GM18508 (cell line): ENCODE results near the gene CRNN.

ENCODE experiments used
- ATAC-seq: cut with Tn5 transposase; IDR thresholded peaks from one replicate; pipeline ENCODE4 v1.9.1; 2021; ENCODE audit warnings: moderate number of reproducible peaks; ENCODE audit not compliant: insufficient read depth, unreplicated experiment

The CRNN gene

DNA sequence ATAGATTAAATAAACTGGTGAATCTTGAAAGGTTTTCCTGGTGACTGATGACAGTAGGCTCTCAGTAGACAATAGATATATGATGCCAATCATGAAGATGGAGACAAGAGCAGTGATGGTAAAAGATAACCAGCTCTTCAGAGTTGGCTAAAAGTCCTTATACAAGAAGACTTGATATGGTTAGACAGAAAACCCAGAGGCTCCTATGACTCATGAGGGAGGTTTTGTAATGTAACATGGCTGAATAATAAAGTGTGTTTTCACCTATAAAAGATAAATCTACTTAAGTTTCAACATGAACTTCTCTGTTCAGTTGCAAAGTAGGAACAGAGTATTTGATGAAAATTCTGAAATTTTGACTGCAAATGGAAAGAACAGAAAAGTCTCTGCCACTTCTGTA lies 12.7 kb upstream of the CRNN start:
- no peak for ATAC-seq

DNA sequence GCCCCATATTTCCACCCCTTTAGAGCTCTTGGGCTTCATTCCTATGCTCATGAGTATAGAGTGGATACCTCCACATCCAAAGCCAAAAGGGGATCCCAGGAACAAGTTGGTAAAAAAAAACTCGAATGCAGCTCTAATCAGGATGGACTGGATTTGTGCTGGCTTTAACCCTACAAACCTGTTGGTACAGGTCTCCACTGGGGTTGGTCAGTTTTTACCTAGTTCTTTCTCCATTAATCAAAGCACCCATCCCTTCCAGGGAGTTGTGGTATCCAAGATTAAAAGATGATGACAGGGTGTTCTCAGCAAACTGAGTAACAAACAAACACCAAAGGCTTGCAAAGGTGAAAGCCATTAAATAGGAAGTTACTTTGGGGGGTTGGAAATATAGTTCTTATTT lies 5.9 kb upstream of the CRNN start:
- ATAC-seq, result no peak

DNA sequence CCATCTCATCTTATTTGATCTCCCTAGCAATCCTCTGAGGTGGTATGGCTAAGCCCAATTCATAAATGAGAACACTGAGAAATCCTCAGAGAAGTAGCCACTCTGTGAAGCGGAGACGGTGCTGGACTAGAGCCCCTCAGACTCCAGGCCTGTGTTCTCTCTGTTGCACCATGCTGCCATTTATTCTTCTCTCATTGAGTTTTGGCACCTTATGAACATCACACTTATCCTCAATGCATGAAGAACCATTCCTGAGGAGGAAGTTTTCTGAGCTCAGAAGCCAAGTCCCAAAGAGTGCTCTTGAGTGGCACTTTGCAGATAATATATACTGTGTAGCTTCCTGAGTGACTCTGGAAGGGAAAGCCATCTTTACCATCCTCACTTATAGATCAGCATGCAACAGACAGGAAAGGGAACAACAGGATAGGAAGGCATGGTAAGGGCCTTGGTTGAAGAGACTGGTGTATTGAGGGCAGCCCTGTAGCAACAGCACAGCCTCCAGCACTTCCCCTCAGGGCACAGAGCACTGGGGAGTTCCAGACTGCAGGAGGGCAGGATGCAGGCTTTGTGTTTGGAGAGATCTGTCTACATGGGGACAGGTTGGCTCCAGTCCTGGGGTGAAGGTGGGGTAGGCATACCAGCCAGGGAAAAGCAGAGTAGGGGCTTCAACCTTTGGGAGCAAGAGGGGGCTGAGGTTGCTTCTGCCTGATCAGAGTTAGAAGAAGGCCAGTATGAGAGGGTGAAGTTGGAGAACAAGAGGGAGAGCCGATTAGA lies 1.6 kb upstream of the CRNN start:
- no peak for ATAC-seq

DNA sequence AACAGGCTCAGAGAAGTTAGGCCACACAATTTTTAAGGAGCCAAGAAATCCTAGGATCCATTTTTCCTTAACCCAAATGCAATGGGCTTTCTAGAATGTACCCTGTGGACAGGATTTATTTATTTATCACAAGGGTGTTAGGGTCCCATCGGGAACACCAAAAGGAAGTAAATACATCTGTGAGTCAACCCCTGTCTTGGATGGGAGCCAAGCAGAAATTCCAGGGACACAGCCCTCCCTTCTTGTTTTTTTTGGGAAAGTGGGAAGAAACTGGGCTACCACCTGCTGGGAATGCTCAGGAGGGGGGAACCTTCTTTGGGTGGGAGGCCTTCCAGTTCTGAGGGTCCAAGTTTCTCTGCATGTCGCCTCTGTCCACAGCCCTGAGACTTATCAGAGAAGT lies 1.3 kb downstream of the CRNN start:
- no peak for ATAC-seq

DNA sequence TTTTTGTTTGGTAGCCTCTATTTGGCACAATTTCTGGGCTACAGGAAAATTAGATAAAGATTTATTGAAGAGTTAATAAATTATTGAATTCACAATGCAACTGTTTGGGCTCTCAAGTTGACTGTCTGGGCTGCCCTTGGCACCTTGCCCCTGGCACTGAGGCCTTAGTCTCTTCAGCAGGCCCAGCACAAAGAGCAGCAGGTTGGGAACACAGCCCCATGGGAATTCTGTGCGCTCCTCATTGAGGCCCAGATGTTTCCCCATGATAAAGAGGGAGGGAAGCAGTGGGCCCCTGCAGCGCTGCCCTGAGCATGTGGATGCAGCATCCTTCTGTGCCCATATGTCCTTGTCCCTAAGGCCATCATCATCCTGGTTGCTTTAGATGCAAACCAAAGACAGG lies 2.9 kb downstream of the CRNN start:
- no peak for ATAC-seq

DNA sequence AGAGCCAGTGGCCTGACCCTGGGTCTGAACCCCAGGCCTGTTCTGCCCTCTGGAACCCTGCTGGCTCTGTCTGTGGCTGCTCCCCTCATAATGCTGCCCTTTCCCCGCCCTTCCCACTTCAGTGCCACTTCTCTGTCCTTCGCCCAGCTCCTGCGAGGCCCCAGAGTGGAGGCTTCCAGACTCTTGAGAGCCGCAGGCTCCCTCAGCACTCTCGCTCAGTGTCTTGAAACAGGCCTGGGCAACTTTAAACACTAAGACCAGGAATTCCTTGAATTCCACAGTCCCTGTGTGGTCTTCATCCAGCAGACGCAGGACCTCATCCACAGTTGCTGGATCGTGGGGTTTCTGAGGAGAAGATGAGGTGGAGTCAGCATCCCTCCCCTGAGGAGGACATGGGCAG lies 3.5 kb downstream of the CRNN start:
- ATAC-seq, result no peak

DNA sequence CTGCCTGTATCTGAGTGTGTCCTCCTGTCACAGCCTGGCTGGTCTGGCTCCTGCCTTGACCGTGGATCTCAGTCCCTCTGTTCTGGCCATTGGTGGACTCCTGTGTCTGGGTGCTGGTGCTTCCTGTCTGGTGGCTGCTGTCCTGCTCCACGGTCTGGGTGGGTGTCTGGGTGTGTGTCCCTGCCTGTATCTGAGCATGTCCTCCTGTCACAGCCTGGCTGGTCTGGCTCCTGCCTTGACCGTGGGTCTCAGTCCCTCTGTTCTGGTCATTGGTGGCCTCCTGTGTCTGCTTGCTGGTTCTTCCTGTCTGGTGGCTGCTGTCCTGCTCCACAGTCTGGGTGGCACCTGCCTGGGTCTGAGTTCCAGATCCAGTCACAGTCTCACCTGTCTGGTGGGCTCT lies 4.0 kb downstream of the CRNN start:
- no peak for ATAC-seq

DNA sequence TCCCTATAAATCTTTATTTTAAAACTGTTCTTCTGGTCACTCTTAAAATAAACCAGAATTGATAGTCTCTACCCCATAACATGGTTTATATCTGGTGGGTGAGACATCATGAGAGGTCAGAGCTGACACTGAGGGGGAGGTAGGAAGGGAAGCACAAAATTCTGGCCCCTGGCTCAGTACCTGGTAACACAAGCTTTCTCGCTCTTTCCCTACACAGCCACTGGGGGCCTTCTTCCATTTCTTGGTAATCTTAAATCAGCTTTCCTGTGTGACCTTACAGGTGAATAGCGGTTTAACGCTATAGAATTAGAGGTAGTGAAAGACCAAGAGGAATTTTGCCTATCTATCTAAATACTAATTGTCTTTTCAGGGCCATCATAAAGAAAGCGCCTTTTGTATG lies 5.4 kb downstream of the CRNN start:
- no peak for ATAC-seq

DNA sequence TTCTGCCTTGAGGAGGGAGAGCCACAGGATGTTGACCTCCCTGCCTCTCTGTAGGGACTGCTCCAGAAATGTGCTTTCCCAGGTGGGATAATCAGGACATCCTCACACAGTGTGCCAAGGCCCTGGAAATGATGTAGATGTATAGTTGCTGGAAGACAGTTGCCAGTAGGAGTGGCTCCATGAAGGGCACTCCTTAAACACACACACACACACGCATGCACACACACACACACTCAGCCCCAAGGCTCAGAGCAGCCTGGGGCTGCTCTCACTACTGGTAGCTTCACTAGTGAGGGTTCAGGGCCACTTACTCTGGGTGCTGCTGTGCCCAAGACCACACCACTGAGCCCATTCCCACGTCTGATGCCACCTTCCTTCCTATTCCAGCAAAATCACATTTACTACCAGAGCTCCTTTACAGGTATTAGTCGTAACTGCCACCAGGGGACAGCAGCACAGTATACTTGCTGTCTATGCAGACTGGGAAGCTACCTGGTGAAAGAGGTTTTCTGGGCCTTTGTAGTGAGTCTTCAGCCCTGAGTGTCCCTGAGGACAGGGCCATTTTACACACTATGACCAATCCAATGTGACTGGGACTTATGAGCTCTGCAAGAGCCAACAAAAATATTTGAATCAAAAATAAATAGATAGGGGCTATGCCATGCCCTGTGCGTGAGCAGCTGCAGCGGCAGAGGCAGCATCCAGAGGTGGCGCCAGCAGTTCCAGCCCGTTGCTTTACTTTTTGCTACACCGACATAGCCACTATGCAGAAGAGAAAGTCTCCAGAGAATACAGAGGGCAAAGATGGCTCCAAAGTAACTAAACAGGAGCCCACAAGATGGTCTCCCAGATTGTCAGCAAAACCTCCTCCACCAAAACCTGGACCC lies 15.0 kb downstream of the CRNN start:
- ATAC-seq, result no peak

DNA sequence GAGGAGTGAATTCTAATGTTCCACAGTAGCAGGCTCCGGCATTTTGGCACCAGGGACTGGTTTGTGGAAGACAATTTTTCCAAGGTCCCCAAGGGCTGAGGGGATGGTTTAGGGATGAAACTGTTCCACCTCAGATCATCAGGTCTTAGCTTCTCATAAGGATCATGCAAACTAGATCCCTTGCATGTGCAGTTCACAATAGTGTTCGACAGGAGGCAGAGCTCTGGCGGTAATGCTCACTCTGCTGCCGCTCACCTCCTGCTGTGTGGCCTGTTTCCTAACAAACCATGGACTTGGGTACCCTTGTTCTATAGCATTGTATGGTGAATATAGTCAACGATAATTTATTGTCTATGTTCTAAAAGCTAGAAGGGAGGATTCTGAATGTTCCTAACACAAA lies 16.6 kb downstream of the CRNN start:
- ATAC-seq, result no peak

DNA sequence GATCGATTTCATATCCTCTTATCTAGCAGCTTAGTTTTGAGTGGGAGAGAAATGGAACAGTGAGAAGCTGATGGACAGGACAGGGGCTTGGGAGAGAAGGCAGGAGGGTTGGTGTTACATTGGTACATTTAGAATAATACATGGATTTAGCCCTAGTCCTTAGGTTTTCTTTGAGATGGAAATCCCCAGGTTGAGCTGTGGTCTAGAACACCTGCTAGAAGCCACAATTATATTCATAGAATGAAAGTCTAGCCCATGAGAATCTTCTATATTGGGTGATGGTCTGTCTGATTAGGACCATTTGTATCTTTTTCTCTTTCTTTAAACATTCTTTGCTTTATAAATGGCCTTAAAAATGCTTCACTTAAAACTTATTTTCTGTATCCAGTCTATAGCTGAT lies 19.9 kb downstream of the CRNN start:
- ATAC-seq, result no peak

DNA sequence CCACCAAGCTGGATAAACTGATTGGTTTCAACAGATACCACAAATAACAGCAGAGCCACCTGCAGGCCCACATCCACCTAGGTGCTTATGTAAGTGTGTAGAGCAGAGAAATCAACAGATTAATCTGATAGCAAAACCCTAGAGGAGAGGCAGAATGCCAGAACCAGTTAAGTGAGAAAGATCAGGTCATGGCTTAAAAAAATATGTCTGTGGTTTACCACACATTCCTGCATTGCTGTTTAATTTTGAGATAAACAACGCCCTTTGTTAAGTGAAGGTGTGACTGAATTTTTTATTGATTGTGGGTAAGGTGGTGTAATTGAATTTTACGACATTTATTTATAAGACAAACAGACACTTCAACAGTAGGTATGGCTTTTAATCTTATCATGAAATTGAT lies 21.2 kb downstream of the CRNN start:
- no peak for ATAC-seq

DNA sequence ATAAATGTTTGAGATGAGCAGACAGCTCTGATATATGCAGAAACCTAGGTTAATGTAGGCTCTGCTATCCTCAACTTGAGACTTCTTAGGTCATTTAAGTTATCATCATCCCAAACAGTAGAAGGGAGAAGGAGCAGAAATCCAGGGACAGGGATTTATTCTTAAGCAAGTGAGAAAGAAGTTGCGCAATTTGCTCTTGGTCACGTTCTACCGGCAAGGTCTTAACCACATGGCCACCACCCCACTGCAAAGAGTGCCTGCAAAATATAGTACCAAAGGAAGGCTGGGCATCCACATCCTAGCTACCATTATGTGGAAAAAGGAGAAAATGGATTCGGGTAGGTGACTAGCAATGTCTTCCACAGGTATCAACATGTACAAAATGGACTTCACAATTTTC lies 25.2 kb downstream of the CRNN start:
- no peak for ATAC-seq

DNA sequence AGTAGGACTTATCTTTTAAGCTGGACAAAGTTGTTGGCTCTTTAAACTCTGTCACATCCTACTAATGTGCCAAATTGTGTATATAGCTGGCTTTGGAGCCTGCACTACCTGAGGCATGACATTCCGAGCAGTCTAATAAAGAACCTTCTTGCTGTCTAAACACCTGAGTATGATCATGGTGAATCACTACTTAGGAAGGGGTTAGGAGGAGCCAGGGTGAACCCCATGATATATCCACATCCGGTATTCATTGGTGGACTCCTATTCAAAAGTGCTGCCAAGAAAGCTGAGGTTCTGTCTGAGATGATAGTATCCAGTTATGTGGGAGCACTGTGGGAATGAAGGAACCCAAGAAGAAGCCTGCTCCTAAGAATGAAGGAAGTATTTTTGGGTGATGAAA lies 27.1 kb downstream of the CRNN start:
- ATAC-seq, result no peak

DNA sequence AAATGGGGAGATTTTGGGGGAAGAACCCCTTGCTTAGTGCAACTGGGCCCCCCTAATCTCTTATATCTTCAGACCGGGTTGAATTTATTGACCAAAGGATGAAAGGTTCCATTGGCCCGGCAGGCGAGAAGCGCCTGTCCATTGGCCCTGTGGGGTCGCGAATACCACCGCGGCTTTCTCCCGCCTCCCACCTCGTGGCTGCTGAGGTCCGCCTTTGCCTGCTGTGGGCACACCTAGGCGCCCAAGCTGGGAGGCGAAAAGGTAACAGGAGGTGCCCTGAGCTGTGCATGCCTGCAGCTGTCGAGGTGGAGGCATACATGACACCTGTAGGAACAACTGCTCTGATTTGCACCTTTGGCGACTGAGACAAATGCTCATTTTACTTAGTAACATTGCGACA lies 33.1 kb downstream of the CRNN start:
- ATAC-seq, result no peak

DNA sequence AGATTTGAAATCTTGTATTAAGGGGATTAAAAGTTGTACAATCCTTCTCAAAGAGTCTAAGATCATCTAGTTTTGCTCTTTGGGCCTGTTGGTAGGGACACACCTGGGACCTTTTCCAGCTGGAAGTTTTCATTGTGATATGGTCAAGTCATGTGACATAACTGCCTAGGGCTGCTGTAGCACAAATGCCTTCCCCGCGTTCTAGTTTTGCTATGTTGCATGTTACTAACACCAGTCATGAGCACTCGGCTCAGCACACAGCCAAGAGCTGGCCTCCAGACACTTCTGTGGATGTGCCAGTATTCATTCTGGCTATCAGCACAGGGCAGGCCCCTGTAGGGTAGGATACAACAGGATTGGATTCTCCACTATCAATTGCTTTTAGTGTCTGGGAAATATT lies 39.6 kb downstream of the CRNN start:
- no peak for ATAC-seq

DNA sequence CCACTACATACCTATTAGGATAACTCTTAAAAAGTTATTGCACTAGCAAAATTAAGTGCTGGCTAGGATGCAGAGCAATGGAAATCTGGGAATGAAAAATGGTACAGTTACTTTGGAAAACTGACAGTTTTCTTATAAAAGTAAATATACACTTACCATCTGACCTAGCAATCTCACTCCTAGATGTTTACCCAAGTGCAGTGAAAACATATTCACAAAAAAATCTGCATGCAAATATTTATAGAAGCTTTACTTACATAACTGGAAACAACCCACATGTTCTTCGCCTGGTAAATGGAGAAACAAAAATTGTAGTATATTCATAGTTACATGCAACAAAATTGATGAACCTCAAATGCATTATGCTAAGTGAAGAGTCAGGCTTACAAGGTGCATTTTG lies 41.4 kb downstream of the CRNN start:
- no peak for ATAC-seq

DNA sequence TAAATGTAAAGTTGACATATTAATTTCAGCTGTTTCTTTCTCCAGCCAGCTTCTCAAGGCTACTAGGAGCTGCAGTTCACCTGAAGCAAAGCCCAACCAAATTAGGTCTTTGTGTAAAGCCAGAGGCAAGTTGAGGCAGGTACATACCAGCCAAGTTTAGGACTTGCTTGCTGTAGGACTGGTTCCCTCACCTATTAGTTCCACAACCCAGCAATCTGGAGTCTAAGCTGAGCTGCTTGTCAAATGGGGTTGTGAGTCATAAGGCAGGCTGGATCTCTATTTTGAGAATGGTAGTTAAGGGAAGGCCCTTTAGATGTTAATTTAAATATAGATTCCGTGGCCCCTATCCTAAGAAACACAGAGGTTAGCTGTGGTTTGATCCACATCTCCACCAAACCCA lies 46.6 kb downstream of the CRNN start:
- no peak for ATAC-seq

DNA sequence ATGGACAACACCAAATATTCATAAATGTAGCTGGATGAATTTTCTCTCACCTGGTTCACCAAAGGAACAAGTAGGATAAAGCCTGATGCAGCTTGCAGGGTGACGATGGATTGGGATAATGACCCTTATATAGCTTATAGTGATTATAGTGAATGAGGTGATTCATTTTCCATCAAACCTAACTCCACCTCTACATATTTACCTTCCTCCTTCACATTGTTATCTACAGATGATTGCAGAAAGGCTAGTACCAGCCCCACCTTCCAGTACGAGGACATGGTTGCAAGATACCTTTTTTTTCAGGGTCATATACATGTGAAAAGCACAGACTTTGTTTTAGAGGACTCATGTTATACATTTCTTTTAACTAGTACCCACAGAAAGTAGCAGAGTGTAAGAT lies 54.2 kb downstream of the CRNN start, which contains the start of gene FLG2:
TSS of gene FLG2 (minus strand) at position 101 of the 400 bp plus-strand sequence. CDS start 1,122 bp downstream, outside the sequence.
- ATAC-seq, result no peak
